ENCODE data around the gene SORCS1.

The SORCS1 gene

DNA sequence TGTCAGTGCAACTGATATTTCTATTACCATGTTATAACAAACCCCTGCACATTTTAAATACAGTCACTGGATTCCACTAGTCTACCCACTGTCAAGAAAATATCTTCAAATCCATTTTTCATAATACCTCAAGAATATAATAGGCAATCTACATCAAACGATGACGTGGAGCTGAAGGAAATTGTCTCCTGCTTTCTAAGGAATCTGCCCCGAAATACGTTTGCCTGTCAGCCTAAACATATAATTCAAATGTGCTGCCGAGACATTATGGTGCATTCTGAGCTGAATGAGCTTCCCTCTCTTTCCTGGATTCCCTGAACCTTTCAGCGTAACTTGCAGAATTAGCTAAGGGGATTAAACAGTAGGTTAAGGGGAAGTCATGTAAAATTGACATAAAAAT, 306.8 kb downstream of the SORCS1 start:
- no peak for DNase-seq (ENCODE audit: extremely low spot score)
- TF ChIP-seq CTCF (IDR thresholded peaks at IDR 0.05; ENCODE audit: control extremely low read depth, extremely low read depth, low read depth, missing control alignments): no peak
- ChIA-PET CTCF (interaction anchor here (0.7 to 1.1 kb wide), 2 partner anchors 13 to 18 kb away, joined by 3 read pairs; no protein-coding TSS in a partner anchor), POLR2A (no interaction called here)

DNA sequence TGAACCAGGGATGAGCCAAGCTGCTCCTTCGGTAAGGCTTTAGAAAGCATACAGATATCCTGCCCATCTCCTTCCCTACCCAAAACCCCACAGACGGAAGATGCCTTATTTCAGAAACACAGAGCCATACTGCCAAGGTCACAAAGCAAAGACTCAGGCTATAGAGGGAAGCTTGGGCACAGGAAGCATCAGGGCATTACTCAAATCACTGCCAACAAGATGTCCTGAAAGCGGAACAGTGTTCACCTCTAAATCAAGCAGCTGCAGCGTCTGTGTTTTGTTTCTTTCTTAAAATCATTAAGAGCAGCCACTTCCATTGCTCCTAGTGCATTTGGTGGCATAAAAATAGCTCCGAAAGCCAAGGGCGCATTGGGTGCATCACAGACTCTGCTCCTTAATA, 307.3 kb downstream of the SORCS1 start:
- TF ChIP-seq CTCF (IDR thresholded peaks at IDR 0.05; ENCODE audit: control extremely low read depth, extremely low read depth, low read depth, missing control alignments): no peak
- CTCF ChIA-PET: interaction anchor here (0.7 to 1.1 kb wide), 2 partner anchors 13 to 17 kb away, joined by 3 read pairs; no protein-coding TSS in a partner anchor
- POLR2A ChIA-PET: no interaction called here
- no peak for DNase-seq (ENCODE audit: extremely low spot score)

DNA sequence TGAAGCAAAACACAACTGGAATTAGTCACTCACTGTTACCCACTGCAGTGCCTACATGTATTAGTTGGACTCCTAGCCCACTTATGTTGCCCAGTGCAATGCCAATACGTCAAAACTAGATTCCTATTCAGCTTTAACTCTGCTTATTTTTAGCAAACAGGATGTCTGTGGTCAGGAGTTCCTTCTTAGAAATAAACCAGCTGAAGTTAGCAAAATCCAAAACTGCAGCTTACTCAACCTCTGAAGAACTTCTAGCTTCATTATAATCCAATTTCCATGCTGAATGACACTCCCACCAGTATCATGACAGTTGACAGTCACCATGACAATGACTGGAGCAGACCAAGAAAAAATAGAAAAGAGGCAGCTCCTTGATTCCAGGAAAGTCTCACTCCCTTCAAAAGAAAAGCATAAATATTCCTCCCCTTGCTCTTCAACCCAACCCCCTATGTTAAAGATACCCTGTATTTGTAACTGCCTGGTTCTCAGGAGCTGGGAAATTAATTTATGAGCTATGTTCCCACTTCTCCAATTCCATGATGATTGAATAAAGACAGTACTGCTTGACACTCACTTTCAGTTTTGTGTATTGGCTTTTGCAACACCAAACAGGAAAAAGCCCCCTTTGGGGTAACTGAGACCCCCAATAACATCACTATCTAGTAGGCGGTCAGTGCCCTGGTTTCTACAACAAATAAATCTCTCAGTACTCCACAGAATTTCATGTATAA, 327.4 kb downstream of the SORCS1 start:
- ChIA-PET CTCF (interaction anchor here (1.1 to 2.0 kb wide), 3 partner anchors 9 to 162 kb away, joined by 3 to 9 read pairs (median 3); no protein-coding TSS in a partner anchor), POLR2A (no interaction called here)
- TF ChIP-seq CTCF (IDR thresholded peaks at IDR 0.05; ENCODE audit: control extremely low read depth, extremely low read depth, low read depth, missing control alignments): no peak
- DNase-seq (ENCODE audit: extremely low spot score): no peak

DNA sequence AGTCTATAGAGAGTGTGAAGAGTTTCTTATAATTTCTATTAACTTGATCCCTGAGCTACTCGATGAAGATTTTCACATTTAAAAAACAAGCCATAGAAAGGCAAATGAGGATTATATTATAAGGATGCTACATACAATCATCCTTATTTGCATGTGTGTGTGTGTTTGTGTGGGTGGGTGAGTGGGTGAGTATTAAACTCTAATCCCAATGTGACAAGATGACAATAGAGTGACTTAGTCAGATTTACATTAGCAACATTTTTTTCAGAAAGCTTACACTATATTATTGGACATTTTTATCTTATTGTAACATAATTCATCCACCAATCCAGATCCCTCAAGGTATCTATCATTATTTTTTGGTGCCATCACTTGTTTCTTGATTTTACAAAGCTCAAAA, 331.7 kb downstream of the SORCS1 start:
- no peak for DNase-seq (ENCODE audit: extremely low spot score)
- ChIA-PET CTCF (no interaction called here), POLR2A (no interaction called here)
- no peak for TF ChIP-seq CTCF (IDR thresholded peaks at IDR 0.05; ENCODE audit: control extremely low read depth, extremely low read depth, low read depth, missing control alignments)

DNA sequence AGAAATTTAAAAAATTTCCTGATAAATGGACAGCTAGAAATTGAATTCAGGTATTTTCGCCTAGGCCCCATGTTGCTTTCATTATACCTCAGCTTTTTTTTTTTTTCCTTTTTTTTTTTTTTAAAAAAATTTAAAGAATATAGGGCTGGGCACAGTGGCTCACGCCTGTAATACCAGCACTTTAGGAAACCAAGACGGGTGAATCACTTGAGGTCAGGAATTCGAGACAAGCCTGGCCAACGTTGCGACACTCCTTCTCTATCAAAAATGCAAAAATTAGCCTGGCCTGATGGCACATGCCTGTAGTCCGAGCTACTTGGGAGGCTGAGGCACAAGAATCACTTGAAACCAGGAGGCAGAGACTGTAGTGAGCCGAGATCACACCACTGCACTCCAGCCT, 334.0 kb downstream of the SORCS1 start:
- ChIA-PET CTCF (no interaction called here), POLR2A (no interaction called here)
- no peak for DNase-seq (ENCODE audit: extremely low spot score)
- no peak for TF ChIP-seq CTCF (IDR thresholded peaks at IDR 0.05; ENCODE audit: control extremely low read depth, extremely low read depth, low read depth, missing control alignments)

- ChIA-PET POLR2A (no interaction called here), CTCF (interaction anchor here (1.4 kb wide), 1 partner anchor 9 kb away, joined by 4 read pairs; no protein-coding TSS in a partner anchor)
- TF ChIP-seq CTCF (IDR thresholded peaks at IDR 0.05; ENCODE audit: control extremely low read depth, extremely low read depth, low read depth, missing control alignments): no peak
- DNase-seq (ENCODE audit: extremely low spot score): no peak
Measured at GRCh38 chr10:106830006-106830405, 334.5 kb downstream of the SORCS1 start.
